GM21528 (cell line): ENCODE results near the gene DGUOK.
"Not testable (repeated sequence)": the region's sequence is repeated elsewhere in the genome, so short reads cannot be mapped to it uniquely, and the experiment has no call there.

Experiments
- ATAC-seq: cut with Tn5 transposase; IDR thresholded peaks from one replicate; pipeline ENCODE4 v1.9.1; 2021; ENCODE audit warnings: mild to moderate bottlenecking, moderate library complexity; ENCODE audit not compliant: unreplicated experiment, low FRiP score

DGUOK gene

DNA sequence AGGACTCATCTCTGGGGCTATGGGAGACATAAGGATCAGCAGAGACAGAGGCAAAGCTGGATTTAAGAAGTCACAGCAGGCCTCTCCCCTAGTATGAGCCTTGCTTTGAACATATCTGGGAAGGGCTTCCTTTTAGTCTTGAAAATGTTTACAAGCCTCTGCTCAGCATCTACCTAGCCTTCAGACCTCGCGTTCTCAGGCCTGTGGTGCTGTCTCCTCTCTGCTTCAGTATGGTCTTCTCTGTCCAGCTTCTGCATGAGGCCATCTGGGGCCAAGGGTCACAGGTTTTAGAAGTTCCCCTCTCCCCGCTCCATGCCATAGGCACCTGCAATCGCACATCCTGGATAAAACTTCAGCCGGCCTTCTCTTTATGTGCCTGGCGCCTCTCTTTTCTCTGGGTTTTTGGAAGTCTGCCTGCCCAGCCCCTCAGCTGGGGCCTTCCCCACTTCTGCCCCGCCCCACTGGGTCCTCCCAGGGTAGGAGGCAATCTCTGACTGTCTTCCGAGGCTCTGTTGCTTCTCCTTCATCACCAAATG lies 26.8 kb upstream of the DGUOK start:
- ATAC-seq = no peak

DNA sequence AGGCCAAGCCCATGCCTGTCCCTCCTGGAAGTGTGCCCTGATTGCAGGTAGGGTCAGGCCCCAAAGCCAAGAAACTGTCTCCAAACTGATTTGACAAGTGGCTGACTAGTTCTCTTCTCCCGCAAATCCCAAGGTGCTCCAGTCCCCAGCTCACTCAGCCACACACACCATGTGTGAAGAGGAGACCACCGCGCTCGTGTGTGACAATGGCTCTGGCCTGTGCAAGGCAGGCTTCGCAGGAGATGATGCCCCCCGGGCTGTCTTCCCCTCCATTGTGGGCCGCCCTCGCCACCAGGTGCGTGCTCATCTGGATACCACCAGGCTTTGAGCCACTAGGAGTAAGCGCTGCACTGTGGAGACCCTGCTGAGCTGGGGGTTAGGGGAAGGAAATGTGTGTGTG lies 25.5 kb upstream of the DGUOK start:
- ATAC-seq = no peak

DNA sequence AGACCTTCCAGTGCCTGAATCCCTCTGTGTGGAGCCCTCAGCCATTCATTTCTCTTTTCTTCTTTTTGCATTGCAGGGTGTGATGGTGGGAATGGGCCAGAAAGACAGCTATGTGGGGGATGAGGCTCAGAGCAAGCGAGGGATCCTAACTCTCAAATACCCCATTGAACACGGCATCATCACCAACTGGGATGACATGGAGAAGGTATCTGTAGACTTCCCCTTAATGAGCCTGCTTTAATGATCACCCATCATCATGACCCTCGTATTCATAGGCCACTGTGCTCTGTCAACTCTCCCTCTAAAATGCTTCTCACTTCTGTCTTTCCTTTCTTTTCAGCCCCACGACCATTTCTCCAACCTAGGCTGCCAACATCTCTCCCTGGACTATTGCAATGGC lies 24.4 kb upstream of the DGUOK start:
- ATAC-seq = no peak

DNA sequence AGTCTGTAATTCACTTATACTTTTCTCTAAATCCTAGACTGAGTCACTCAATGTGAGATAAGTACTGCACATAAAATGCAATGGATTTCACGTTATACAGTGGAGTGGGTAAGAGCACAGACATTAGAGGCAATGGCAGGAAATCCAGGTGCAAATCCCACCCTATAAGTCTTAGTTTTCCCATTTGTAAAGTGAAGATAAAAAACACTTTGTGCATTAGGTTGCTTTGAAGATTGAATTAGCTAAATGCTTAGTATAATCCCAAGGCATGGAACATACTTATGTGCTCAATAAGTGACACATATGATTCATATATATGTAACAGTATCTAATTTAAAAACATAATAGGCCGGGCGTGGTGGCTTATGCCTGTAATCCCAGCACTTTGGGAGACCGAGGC lies 23.4 kb upstream of the DGUOK start:
- ATAC-seq = no peak

DNA sequence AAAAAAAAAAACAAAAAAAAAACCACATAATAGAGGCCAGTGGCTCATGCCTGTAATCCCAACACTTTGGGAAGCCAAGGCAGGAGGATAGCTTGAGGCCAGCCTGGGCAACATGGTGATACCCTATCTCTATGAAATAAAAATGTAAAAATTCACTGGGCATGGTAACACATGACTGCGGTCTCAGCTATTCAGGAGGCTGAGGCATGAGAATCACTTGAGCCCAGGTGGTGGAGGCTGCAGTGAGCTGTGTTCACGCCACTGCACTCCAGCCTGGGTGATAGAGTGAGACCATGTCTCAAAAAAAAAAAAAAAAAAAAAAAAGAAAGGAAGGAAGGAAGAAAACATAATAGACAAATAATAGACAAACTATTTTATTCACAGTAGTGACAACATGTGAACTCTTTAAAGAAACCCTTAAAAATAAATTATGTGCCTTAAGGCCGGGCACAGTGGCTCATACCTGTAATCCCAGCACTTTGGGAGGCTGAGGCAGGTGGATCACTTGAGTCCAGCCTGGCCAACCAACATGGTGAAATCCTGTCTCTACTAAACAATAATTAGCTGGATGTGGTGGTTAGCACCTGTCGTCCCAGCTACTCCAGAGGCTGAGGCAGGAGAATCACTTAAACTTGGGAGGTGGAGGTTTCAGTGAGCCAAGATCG lies 22.6 kb upstream of the DGUOK start:
- ATAC-seq = not testable (repeated sequence)

DNA sequence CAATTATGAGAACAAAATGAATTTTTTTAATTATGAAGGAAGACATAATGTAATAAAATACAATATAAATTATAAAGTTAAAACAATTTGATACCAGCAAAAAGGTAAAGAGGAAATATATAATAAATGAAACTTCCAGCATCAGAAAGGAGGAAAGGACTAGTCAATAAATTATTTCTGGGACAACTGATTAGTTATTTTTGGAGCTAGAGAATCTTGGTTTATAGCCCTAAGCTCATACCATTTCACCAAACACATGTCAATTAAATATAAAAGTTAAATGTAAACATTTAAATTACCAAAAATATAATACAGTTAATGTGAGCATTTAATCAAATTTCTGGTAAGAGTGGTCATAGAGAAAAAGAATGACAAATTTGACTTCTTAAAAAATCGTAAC lies 21.7 kb upstream of the DGUOK start:
- ATAC-seq = no peak

DNA sequence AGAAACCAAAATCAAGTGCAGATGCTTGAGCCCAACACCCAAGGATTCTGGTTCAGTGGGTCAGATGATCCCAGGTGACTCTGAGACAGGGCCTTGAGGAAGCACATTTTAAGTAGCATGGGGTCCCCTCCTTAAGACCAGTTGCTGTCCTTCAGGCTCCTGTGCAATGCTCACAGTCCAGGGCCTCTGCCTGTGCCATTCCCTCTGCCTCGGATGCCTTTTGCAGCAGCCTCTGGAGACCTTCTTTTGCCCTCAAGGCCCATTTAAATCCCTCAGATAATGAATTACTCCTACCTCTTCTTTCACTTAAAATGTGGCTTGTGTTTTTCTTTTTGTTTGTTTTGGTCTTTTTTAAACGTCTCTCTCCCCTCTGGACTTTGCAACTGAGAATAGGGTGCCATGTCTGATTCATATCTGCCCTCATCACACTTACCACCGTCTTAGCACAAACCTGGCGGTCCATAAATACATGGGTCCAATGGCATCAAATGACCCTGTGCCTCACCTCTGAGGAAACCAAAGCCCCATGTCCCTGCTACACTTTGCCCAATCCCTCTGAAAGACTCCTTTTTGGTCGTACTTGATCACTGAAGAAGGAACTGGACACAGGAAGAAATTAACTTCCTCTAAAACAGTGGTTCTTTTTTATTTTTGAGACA lies 19.7 kb upstream of the DGUOK start:
- ATAC-seq = no peak

DNA sequence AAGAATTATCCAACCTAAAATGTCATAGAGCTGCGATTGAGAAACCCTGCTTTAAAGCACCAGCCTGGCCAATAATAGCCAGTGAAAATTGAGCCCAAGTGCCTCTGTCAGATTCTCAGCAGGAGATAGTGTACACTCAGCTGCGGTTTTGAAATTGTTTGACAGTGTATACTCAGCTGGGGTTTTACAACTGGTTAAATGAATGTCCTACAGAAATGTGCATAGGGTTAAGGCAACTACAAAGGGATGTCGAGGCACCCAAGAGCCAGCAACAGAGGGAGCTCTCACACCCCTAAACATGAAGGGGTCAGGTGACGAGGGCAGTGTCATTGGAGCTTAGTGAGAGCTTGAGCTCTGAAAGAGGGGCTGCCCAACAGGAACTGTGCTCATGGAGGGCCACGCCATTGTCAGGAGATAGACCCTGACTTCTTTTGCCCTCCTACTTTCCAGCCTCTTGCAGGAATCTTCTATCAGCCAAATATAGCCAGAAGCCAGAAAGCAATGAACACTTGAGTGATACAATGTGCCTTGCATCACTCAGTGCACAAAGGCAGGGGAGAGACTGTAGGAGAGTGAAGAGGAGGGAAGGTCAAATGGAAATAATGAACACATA lies 18.7 kb upstream of the DGUOK start:
- ATAC-seq = no peak

DNA sequence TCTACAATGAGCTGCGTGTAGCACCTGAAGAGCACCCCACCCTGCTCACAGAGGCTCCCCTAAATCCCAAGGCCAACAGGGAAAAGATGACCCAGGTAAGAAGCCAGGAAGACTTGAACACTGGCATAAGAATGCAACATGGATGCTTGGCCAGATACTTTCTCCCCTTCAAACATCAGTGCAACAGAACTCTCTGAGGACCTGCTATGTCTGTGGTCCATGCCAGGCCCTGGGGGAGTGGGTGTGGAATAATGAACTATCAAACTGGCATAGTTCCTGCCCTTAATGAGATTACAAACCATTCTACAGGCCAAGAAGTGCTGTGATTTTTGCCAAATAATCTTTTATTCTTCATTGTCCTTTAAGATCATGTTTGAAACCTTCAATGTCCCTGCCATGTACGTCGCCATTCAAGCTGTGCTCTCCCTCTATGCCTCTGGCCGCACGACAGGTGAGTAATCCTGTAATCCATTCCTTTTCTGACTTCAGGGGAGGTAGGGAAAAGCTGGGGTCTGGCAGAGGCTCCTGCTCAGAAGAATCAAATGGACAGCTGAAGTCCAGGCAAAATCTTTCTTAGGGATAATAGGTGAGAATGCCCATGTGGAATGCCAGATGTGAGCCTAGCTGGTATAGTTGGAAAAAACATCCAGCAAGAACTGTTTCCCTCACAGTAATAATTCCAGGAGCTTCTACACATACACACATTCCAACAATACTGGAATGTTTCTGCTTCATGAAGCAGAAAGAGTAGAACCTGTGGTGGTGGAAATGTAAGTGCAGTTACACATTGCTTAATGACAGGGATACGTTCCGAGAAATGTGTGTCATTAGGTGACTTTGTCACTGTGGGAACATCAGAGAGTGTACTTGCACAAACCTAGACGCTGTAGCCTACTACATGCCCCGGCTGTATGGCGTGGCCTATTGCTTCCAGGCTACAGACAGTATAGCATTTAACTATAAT lies 17.7 kb upstream of the DGUOK start:
- ATAC-seq = no peak

DNA sequence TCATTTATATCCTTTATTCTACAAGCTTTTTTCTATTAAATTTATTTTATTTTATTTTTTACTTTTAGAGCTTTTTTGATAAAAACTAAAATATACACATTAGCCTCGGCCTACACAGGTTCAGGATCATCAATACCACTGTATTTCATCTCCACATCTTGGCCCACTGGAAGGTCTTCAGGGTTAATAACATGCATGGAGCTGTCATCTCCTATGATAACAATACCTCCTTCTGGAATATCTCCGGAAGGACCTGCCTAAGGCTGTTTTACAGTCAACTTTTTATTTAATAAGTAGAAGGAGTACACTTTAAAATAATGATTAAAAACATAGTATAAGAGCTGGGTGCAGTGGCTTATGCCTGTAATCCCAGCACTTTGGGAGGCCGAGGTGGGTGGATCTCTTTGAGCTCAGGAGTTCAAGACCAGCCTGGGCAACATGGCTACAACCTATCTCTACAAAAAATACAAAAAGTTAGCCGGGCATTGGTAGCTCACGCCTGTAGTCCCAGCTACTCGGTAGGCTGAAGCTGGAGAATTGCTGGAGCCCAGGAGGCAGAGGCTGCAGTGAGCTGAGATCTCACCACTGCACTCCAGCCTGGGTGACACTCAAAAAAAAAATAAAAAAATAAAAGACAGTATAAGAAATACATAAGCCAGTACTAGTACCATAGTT lies 15.7 kb upstream of the DGUOK start:
- ATAC-seq = no peak

DNA sequence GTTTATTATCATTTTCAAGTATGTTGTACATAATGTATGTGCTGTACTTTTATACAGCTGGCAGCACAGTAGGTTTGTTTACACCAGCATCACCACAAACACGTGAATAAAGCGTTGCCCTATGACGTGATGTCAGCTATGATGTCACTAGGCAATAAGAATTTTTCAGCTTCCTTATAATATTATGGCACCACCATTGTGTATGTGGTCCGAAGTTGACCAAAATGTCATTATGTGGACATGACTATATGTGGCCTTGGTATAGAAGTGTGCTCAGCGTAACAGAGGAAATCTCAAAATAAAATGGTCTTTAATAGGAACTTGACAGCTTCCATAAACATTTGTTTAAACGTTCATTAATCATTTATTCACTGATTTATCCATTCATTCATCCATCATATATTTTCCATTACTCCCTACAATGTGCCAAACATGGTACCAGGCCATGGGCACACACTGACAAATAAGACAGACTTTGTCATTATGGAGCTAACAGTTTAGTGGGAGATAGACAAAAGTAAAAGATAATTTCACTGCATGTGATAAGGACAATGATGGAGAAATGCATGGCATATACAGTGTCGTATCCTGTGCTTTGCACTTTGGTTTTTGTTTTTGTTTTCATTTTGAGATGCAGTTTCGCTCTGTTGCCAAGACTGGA lies 15.0 kb upstream of the DGUOK start:
- no peak for ATAC-seq

DNA sequence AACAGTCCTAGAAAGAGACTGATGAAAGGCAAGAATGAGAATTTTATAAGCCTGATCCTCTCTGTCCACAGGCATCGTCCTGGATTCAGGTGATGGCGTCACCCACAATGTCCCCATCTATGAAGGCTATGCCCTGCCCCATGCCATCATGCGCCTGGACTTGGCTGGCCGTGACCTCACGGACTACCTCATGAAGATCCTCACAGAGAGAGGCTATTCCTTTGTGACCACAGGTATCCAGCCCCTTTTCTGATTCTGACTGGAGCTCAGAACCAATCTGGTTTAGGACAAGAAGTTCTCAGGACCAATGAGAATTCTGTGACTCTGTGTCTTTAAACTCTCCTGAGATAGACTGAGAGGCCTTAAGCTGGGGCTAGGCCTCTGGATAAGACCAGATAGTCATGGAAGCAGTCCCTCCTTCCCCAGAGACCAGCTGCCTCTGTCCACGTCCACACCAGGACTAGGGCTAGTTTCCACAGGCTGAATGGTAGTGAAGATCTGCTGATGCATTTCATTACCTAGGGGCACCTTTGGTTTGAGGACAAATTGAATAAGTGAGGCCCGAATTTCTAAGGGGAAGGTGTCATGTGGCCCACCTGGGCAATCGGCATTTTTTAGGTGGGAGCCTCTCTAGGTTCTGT lies 13.1 kb upstream of the DGUOK start:
- no peak for ATAC-seq

DNA sequence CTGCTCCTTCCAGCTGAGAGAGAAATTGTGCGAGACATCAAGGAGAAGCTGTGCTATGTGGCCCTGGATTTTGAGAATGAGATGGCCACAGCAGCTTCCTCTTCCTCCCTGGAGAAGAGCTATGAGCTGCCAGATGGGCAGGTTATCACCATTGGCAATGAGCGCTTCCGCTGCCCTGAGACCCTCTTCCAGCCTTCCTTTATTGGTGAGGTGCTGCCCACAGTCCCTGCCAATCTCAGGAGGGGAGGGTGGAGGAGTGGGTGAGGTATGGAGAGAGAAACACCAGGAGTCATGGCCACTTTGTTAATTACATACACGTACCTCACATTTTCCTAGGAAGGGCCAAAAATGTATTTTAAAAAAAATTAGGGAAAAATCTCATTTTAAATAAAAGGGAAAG lies 12.0 kb upstream of the DGUOK start:
- no peak for ATAC-seq

DNA sequence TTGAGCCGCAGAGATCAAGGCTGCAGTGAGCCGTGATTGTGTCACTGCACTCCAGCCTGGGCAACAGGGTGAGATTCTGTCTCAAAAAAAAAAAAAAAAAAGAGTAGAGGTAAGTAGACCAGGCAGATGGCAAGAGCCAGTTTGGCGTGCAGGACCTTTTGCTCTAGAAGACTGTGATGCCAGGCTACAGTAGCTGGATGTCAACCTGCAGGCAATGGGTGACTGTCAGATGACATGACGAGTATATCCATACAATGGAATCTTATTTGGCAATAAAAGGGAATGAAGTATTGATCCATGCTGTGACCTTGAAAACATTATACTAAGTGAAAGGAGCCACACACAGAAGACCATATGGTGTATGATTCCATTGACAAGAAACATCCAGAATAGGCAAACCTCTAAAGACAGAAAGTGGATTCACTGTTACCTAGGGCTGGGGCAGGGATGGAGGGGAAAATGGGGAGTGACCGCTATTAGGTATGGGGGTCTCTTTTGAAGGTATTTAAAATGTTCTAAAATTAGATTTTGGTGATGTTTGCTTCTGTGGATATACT lies 11.2 kb upstream of the DGUOK start:
- ATAC-seq = no peak

DNA sequence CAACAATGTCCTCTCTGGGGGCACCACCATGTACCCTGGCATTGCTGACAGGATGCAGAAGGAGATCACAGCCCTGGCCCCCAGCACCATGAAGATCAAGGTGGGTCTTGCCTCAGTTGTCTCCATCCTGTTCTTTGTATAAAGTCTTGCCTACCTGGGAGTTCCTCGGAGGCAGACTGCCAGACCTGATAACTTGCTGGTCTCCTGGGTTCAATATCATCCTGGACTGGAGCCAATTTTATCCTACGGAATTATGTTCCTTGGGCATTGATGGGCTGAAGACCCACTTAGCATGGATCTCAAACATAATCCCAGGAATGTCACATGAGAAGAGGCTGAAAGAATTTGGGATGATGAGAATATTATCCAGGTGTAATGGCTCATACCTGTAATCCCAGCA lies 10.0 kb upstream of the DGUOK start:
- no peak for ATAC-seq

DNA sequence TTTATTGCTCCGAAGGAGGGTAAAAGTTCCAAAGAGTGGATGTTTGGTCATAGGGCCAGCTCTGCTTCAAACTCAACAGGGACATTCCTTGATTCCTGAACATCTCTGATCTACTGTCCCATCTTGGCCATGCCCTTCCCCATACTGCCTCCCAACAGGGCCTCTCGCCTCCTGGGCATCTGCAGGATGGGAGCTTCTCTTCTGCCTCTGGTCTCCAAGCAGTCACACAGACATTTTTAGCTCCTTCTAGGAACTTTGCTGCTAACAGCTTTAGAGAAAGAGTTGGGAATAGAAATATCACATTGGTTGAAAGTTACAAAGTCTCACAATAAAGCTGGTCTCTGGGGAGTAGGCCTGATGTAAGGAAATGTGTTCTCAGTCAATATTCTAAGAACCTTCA lies 9.4 kb upstream of the DGUOK start:
- no peak for ATAC-seq

DNA sequence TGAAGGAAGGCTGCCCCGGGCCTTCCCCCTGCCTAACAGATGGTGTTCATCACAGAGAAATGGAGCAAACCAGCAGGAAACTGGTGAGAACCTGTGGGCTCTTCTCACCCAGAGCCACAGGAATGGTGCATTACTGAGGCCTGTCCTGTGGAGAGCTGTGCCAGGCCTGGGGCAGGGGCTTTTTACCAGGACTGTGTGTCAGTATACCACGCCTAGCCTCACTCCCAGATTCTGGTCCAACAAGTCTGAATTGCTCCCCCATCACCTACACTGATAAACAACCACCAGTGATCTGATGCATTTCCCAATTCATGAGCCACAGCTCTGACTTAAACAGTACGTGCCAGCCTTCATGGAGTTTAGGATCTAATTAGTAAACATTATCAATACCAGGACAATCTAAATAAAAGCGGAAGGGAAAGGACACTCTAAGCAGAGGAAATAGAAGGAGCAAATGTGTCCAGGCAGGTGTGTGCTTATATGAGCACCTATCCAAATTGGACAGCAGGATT lies 8.9 kb upstream of the DGUOK start:
- no peak for ATAC-seq

DNA sequence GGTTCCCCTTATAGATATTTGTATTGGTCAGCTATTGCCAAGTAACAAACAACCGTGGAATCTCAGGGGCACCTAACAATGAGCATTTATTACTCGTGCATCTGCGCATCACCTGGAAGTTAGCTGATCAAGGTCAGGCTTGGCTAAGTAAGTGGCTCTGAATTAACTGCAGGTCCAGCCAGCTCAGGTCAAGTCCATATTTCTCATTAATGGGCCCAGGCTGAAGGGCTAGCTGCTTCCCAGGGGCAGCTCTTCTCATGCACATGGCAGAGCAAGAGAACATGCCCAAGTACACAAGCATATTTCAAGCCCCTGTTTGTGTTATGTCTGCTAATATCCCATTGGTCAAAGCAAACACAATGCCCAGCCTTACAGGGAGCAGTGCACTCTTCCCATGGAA lies 7.8 kb upstream of the DGUOK start:
- ATAC-seq = no peak
